Measurements from ENCODE around the gene GRM7. TPM values are rescaled to one million over a fixed set of nuclear protein-coding genes. Genes with fewer than 3 reads are reported as not detected.

Gene GRM7
- total and polyA plus RNA-seq, 5 donors from 2014 or later = not detected

DNA sequence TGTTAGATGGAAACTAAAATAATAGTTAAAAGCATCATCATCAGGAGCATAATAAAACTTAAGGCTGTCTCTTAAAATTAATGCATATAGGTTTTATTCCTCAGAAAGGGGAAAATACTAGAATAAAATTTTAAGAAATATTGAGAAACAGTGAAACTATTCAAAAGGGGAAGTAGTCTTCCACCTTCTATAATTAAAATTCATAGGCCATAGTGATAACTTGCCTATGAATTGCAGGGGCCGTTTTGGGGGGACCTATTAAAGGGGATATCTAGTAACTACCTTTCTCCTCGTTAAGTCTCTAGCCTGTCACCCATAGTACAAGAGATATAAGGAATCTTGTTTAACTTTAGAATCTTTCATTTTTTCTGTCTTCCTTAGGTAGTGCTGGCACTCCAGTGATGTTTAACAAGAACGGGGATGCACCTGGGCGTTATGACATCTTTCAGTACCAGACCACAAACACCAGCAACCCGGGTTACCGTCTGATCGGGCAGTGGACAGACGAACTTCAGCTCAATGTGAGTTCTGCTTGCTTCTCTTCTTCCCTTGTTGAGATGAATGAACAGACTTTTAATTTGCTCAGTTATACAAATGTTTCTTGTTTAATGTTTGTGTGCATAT, 600.4 kb downstream of the GRM7 start:
- H3K9me3 Mint-ChIP-seq = peaks cover 0 to 13% (median 2%) of the 10 kb centered on the region in 7 donors
- Histone ChIP-seq H3K4me3 (ENCODE audit: low read depth, low read length) (no peak overlapping the region), H3K9me3 (ENCODE audit: control insufficient read depth in 2 of 2, low read length in 2 of 2) (no peaks in the 10 kb centered on the region), H3K4me1 (ENCODE audit: control insufficient read depth, insufficient read depth, low read length, poor library complexity, severe bottlenecking) (no peaks in the 10 kb centered on the region), H3K36me3 (ENCODE audit: control insufficient read depth, insufficient read depth, low read length) (no peaks in the 10 kb centered on the region), H3K27me3 (ENCODE audit: control insufficient read depth, insufficient read depth, low read length) (no peaks in the 10 kb centered on the region), H3K27ac (ENCODE audit: insufficient read depth, low read length, poor library complexity, severe bottlenecking) (no peak overlapping the region)
- H3K4me3 Mint-ChIP-seq = no peak overlapping the region
- H3K4me1 Mint-ChIP-seq = no peaks in the 10 kb centered on the region
- ATAC-seq (ENCODE audit: low read depth in 2 of 2) = no peak
- H3K36me3 Mint-ChIP-seq = no peaks in the 10 kb centered on the region
- H3K27me3 Mint-ChIP-seq = no peaks in the 10 kb centered on the region
- H3K27ac Mint-ChIP-seq = no peak overlapping the region
- no peak for DNase-seq

GRCh38 chr3:7469866-7470265, 609.0 kb downstream of the GRM7 start:
- Mint-ChIP-seq H3K4me3 (no peak overlapping the region), H3K4me1 (peaks cover 0 to 5% (median 0%) of the 10 kb centered on the region in 4 donors), H3K27me3 (no peaks in the 10 kb centered on the region), H3K9me3 (peaks cover 0 to 9% (median 5%) of the 10 kb centered on the region in 7 donors), H3K27ac (no peak overlapping the region), H3K36me3 (no peaks in the 10 kb centered on the region)
- Histone ChIP-seq H3K36me3 (ENCODE audit: control insufficient read depth, insufficient read depth, low read length) (no peaks in the 10 kb centered on the region), H3K9me3 (ENCODE audit: control insufficient read depth in 2 of 2, low read length in 2 of 2) (no peaks in the 10 kb centered on the region), H3K4me3 (ENCODE audit: low read depth, low read length) (no peak overlapping the region), H3K27me3 (ENCODE audit: control insufficient read depth, insufficient read depth, low read length) (no peaks in the 10 kb centered on the region), H3K27ac (ENCODE audit: insufficient read depth, low read length, poor library complexity, severe bottlenecking) (no peak overlapping the region), H3K4me1 (ENCODE audit: control insufficient read depth, insufficient read depth, low read length, poor library complexity, severe bottlenecking) (no peaks in the 10 kb centered on the region)
- no peak for ATAC-seq (ENCODE audit: low read depth in 2 of 2)
- DNase-seq = no peak

- H3K9me3 ChIP-seq (ENCODE audit: control insufficient read depth in 2 of 2, low read length in 2 of 2) = peaks cover 0 to 3% of the 10 kb centered on the region in 2 experiments
- no peaks in the 10 kb centered on the region for H3K4me1 Mint-ChIP-seq
- no peaks in the 10 kb centered on the region for H3K27me3 ChIP-seq (ENCODE audit: control insufficient read depth, insufficient read depth, low read length)
- DNase-seq (no peak), ATAC-seq (ENCODE audit: low read depth in 2 of 2) (no peak)
- peaks cover 0 to 6% (median 2%) of the 10 kb centered on the region in 7 donors for H3K9me3 Mint-ChIP-seq
- H3K27ac ChIP-seq (ENCODE audit: insufficient read depth, low read length, poor library complexity, severe bottlenecking) = no peak overlapping the region
- H3K36me3 Mint-ChIP-seq = no peaks in the 10 kb centered on the region
- H3K4me3 Mint-ChIP-seq = no peak overlapping the region
- H3K4me3 ChIP-seq (ENCODE audit: low read depth, low read length) = no peak overlapping the region
- H3K4me1 ChIP-seq (ENCODE audit: control insufficient read depth, insufficient read depth, low read length, poor library complexity, severe bottlenecking) = no peaks in the 10 kb centered on the region
- no peaks in the 10 kb centered on the region for H3K27me3 Mint-ChIP-seq
- no peak overlapping the region for H3K27ac Mint-ChIP-seq
- H3K36me3 ChIP-seq (ENCODE audit: control insufficient read depth, insufficient read depth, low read length) = no peaks in the 10 kb centered on the region
Observed at GRCh38 chr3:7484636-7485035, 623.7 kb downstream of the GRM7 start.

DNA sequence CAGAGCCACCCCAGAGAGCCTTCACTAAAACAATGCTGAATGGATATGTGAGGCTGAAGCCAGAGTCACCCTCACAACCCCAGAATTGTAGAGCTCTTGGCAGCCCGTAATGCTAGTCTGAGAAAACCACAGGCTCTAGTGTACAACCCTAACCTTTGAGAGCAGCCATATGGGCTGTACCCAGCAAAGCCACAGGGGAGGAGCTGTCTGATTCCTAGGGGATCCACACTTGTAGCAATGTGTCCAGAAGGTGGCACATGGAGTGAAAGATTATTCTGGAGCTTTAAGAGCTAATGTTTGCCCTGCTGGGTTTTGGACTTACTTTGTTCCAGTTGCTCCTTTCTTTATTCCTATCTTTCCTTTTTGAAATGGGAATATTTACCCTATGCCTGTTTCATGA, 626.8 kb downstream of the GRM7 start:
- H3K36me3 ChIP-seq (ENCODE audit: control insufficient read depth, insufficient read depth, low read length) = no peaks in the 10 kb centered on the region
- Mint-ChIP-seq H3K36me3 (no peaks in the 10 kb centered on the region), H3K9me3 (peaks cover 0 to 4% (median 0%) of the 10 kb centered on the region in 7 donors), H3K4me3 (no peak overlapping the region), H3K4me1 (no peaks in the 10 kb centered on the region), H3K27ac (no peak overlapping the region), H3K27me3 (no peaks in the 10 kb centered on the region)
- DNase-seq (no peak), ATAC-seq (ENCODE audit: low read depth in 2 of 2) (no peak)
- H3K9me3 ChIP-seq (ENCODE audit: control insufficient read depth in 2 of 2, low read length in 2 of 2) = no peaks in the 10 kb centered on the region
- no peak overlapping the region for H3K4me3 ChIP-seq (ENCODE audit: low read depth, low read length)
- H3K4me1 ChIP-seq (ENCODE audit: control insufficient read depth, insufficient read depth, low read length, poor library complexity, severe bottlenecking) = no peaks in the 10 kb centered on the region
- H3K27ac ChIP-seq (ENCODE audit: insufficient read depth, low read length, poor library complexity, severe bottlenecking) = no peak overlapping the region
- no peaks in the 10 kb centered on the region for H3K27me3 ChIP-seq (ENCODE audit: control insufficient read depth, insufficient read depth, low read length)

DNA sequence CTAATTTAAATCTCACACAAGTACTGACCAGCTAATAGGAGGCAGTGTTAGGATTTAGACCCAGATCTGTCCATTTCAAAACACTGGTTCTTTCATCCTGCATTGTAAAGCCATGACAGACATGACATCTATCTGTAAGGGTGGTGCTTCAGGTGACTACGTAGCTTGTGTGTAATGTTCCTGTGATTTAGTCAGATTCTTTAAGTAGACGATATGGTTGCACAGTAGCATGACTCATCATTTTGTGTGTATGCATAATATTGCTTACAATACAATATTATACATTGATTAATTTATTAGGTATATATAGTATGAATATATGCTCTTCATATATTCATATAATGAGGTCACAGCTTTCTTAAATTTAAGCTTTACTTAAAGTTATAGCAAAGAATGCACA, 628.5 kb downstream of the GRM7 start:
- H3K27me3 ChIP-seq (ENCODE audit: control insufficient read depth, insufficient read depth, low read length) = no peaks in the 10 kb centered on the region
- H3K9me3 ChIP-seq (ENCODE audit: control insufficient read depth in 2 of 2, low read length in 2 of 2) = no peaks in the 10 kb centered on the region
- H3K4me3 Mint-ChIP-seq = no peak overlapping the region
- no peaks in the 10 kb centered on the region for H3K36me3 ChIP-seq (ENCODE audit: control insufficient read depth, insufficient read depth, low read length)
- no peak overlapping the region for H3K4me3 ChIP-seq (ENCODE audit: low read depth, low read length)
- DNase-seq (no peak), ATAC-seq (ENCODE audit: low read depth in 2 of 2) (no peak)
- H3K36me3 Mint-ChIP-seq = no peaks in the 10 kb centered on the region
- H3K27ac Mint-ChIP-seq = no peak overlapping the region
- H3K4me1 ChIP-seq (ENCODE audit: control insufficient read depth, insufficient read depth, low read length, poor library complexity, severe bottlenecking) = no peaks in the 10 kb centered on the region
- H3K9me3 Mint-ChIP-seq = peaks cover 0 to 9% (median 1%) of the 10 kb centered on the region in 7 donors
- H3K27ac ChIP-seq (ENCODE audit: insufficient read depth, low read length, poor library complexity, severe bottlenecking) = no peak overlapping the region
- H3K4me1 Mint-ChIP-seq = no peaks in the 10 kb centered on the region
- no peaks in the 10 kb centered on the region for H3K27me3 Mint-ChIP-seq

DNA sequence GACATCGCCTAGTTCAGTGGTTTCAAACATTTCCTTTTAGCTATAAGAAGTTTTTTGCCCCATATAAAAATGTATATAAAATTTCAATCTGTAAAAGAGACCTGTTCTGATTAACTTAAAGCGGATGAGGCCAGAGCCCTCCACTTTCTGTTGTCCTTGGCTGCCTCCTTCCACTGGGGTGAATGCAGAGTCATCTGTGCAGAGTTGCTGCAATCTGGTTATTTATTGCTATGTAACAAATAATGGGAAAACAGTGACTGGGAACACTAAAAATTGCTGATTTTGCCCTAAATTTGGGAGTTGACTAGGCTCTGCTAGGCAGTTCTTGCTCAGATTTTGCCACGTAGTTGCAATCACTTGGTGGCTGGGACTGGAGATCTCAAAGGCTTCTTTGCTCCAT, 637.8 kb downstream of the GRM7 start:
- Mint-ChIP-seq H3K27ac (no peak overlapping the region), H3K9me3 (peaks cover 0 to 20% (median 6%) of the 10 kb centered on the region in 7 donors), H3K4me1 (no peaks in the 10 kb centered on the region), H3K4me3 (no peak overlapping the region), H3K36me3 (no peaks in the 10 kb centered on the region), H3K27me3 (no peaks in the 10 kb centered on the region)
- H3K27me3 ChIP-seq (ENCODE audit: control insufficient read depth, insufficient read depth, low read length) = no peaks in the 10 kb centered on the region
- H3K4me3 ChIP-seq (ENCODE audit: low read depth, low read length) = no peak overlapping the region
- no peak overlapping the region for H3K27ac ChIP-seq (ENCODE audit: insufficient read depth, low read length, poor library complexity, severe bottlenecking)
- no peaks in the 10 kb centered on the region for H3K36me3 ChIP-seq (ENCODE audit: control insufficient read depth, insufficient read depth, low read length)
- H3K9me3 ChIP-seq (ENCODE audit: control insufficient read depth in 2 of 2, low read length in 2 of 2) = no peaks in the 10 kb centered on the region
- DNase-seq (no peak), ATAC-seq (ENCODE audit: low read depth in 2 of 2) (no peak)
- H3K4me1 ChIP-seq (ENCODE audit: control insufficient read depth, insufficient read depth, low read length, poor library complexity, severe bottlenecking) = no peaks in the 10 kb centered on the region

- peaks cover 0 to 6% (median 4%) of the 10 kb centered on the region in 7 donors for H3K9me3 Mint-ChIP-seq
- no peaks in the 10 kb centered on the region for H3K27me3 Mint-ChIP-seq
- H3K27ac Mint-ChIP-seq = no peak overlapping the region
- Histone ChIP-seq H3K27ac (ENCODE audit: insufficient read depth, low read length, poor library complexity, severe bottlenecking) (no peak overlapping the region), H3K4me1 (ENCODE audit: control insufficient read depth, insufficient read depth, low read length, poor library complexity, severe bottlenecking) (no peaks in the 10 kb centered on the region), H3K27me3 (ENCODE audit: control insufficient read depth, insufficient read depth, low read length) (no peaks in the 10 kb centered on the region), H3K9me3 (ENCODE audit: control insufficient read depth in 2 of 2, low read length in 2 of 2) (no peaks in the 10 kb centered on the region), H3K36me3 (ENCODE audit: control insufficient read depth, insufficient read depth, low read length) (no peaks in the 10 kb centered on the region), H3K4me3 (ENCODE audit: low read depth, low read length) (no peak overlapping the region)
- ATAC-seq (ENCODE audit: low read depth in 2 of 2) = no peak
- no peaks in the 10 kb centered on the region for H3K4me1 Mint-ChIP-seq
- no peak overlapping the region for H3K4me3 Mint-ChIP-seq
- H3K36me3 Mint-ChIP-seq = no peaks in the 10 kb centered on the region
- no peak for DNase-seq
Observed at GRCh38 chr3:7503431-7503830, 642.5 kb downstream of the GRM7 start.

All from CD4-positive, CD25-positive, alpha-beta regulatory T cell (primary cell).